PC-3 (cell line): ENCODE measurements around the gene LMBRD2.

Experiments
- EZH2phosphoT487 ChIP-seq: fragments of 300-600 bp; sonication (generic); IDR thresholded peaks from 2 replicates; pipeline ENCODE4 v1.6.1; 2018; ENCODE audit warnings: mild to moderate bottlenecking, antibody characterized with exemption, low read length, borderline replicate concordance
- TF ChIP-seq, protein P1 (sequence below): fragments of 300-600 bp; sonication (generic); conservative IDR thresholded peaks from 2 replicates; pipeline ENCODE4 v1.5.1; 2017; ENCODE audit warnings: antibody characterized with exemption, low read depth, mild to moderate bottlenecking, low read length

DNA sequence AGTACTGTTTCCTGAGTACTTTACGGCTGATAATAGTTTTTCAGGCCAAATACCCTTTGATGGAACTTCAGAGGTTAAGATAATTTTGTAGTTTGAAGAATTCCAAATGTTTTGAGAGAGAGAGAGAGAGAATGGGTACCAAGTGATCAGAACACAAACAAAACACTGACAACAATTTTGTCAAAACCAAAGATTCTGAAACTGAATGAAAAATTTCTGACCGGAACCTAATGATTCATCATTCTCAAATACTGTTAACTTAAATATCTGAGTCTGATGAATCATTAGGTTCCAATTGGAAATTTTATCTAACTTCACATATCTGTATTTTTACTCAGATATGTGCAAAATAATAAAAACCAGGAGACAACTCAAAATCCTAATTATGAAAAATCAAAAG, 4.0 kb downstream of the LMBRD2 start:
- TF ChIP-seq, protein P1, sequence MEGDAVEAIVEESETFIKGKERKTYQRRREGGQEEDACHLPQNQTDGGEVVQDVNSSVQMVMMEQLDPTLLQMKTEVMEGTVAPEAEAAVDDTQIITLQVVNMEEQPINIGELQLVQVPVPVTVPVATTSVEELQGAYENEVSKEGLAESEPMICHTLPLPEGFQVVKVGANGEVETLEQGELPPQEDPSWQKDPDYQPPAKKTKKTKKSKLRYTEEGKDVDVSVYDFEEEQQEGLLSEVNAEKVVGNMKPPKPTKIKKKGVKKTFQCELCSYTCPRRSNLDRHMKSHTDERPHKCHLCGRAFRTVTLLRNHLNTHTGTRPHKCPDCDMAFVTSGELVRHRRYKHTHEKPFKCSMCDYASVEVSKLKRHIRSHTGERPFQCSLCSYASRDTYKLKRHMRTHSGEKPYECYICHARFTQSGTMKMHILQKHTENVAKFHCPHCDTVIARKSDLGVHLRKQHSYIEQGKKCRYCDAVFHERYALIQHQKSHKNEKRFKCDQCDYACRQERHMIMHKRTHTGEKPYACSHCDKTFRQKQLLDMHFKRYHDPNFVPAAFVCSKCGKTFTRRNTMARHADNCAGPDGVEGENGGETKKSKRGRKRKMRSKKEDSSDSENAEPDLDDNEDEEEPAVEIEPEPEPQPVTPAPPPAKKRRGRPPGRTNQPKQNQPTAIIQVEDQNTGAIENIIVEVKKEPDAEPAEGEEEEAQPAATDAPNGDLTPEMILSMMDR, result no peak
- TF ChIP-seq EZH2phosphoT487, result no peak
